HEK293T (cell line): Measurements from ENCODE around the gene NSD1.

ENCODE experiments used
- CTCF ChIA-PET: fragments of 350-600 bp; formaldehyde crosslinking; extraction: SDS; loops from one replicate; lab custom pipeline; 2021; ENCODE audit warnings: antibody characterized with exemption, inconsistent platforms; lab: Yijun Ruan, JAX
- POLR2A ChIA-PET: fragments of 350-600 bp; formaldehyde crosslinking; extraction: SDS; loops from one replicate; lab custom pipeline; 2020; ENCODE audit warnings: antibody characterized with exemption, inconsistent platforms; lab: Yijun Ruan, JAX
- DNase-seq: peaks from one replicate; pipeline ENCODE4 v3.0.0; 2012; ENCODE audit warnings: mixed read lengths; ENCODE audit errors: extremely low spot score
- ARNT ChIP-seq: fragments of 450-650 bp; IDR thresholded peaks from 2 replicates; pipeline ENCODE4 v1.6.1; 2017; ENCODE audit warnings: mild to moderate bottlenecking
- BHLHE40 ChIP-seq: fragments of 450-650 bp; IDR thresholded peaks from 2 replicates; pipeline ENCODE4 v1.6.1; 2016; ENCODE audit warnings: mild to moderate bottlenecking, moderate library complexity, borderline replicate concordance
- CTBP1 ChIP-seq: fragments of 450-650 bp; IDR thresholded peaks from 2 replicates; pipeline ENCODE4 v1.6.1; 2016; ENCODE audit warnings: borderline replicate concordance
- ELF4 ChIP-seq: fragments of 450-650 bp; IDR thresholded peaks from 2 replicates; pipeline ENCODE4 v1.6.1; 2017; ENCODE audit warnings: antibody characterized with exemption
- FOXA1 ChIP-seq: fragments of 450-650 bp; IDR thresholded peaks from 2 replicates; pipeline ENCODE4 v1.6.1; 2016; ENCODE audit warnings: mild to moderate bottlenecking
- FOXK2 ChIP-seq: fragments of 450-650 bp; IDR thresholded peaks from 2 replicates; pipeline ENCODE4 v1.6.1; 2016; ENCODE audit warnings: mild to moderate bottlenecking
- FOXM1 ChIP-seq: fragments of 450-650 bp; IDR thresholded peaks from 2 replicates; pipeline ENCODE4 v1.6.1; 2017; ENCODE audit warnings: mild to moderate bottlenecking, borderline replicate concordance
- HDGF ChIP-seq: fragments of 450-650 bp; IDR thresholded peaks from 2 replicates; pipeline ENCODE4 v1.6.1; 2017; ENCODE audit warnings: antibody characterized with exemption, borderline replicate concordance
- L3MBTL2 ChIP-seq: fragments of 450-650 bp; conservative IDR thresholded peaks from 2 replicates; pipeline ENCODE4 v1.6.1; 2016; ENCODE audit warnings: mild to moderate bottlenecking
- LEF1 ChIP-seq: fragments of 450-650 bp; IDR thresholded peaks from 2 replicates; pipeline ENCODE4 v1.6.1; 2017; ENCODE audit warnings: mild to moderate bottlenecking, borderline replicate concordance
- NFRKB ChIP-seq: fragments of 450-650 bp; IDR thresholded peaks from 2 replicates; pipeline ENCODE4 v1.6.1; 2016; ENCODE audit warnings: mild to moderate bottlenecking, moderate library complexity
- PKNOX1 ChIP-seq: fragments of 450-650 bp; IDR thresholded peaks from 2 replicates; pipeline ENCODE4 v1.6.1; 2016
- SP1 ChIP-seq: fragments of 450-650 bp; IDR thresholded peaks from 2 replicates; pipeline ENCODE4 v1.6.1; 2017
- SUZ12 ChIP-seq: fragments of 450-650 bp; IDR thresholded peaks from 2 replicates; pipeline ENCODE4 v1.6.1; 2016; ENCODE audit warnings: mild to moderate bottlenecking
- TARDBP ChIP-seq: fragments of 450-650 bp; IDR thresholded peaks from 2 replicates; pipeline ENCODE4 v1.6.1; 2016
- ZNF384 ChIP-seq: fragments of 450-650 bp; IDR thresholded peaks from 2 replicates; pipeline ENCODE4 v1.6.1; 2016

Gene NSD1

GRCh38 chr5:177265395-177265794, 131.8 kb downstream of the NSD1 start:
- TF ChIP-seq TARDBP (no peak), BHLHE40 (no peak), ELF4 (no peak), SUZ12 (no peak), CTBP1 (no peak), SP1 (no peak), NFRKB (no peak), ZNF384 (no peak), FOXA1 (no peak), ARNT (no peak), L3MBTL2 (no peak), LEF1 (no peak), PKNOX1 (no peak), FOXM1 (no peak)
- no peak for DNase-seq
- POLR2A ChIA-PET, result no interaction called here
- CTCF ChIA-PET, result interaction anchor here (0.6 kb wide), 1 partner anchor 555 kb away, joined by 5 read pairs; no protein-coding TSS in a partner anchor

GRCh38 chr5:177269232-177269895, 135.8 kb downstream of the NSD1 start:
- no peak for DNase-seq
- CTCF ChIA-PET, result no interaction called here
- TF ChIP-seq SUZ12, result no peak
- no peak for TF ChIP-seq L3MBTL2
- TF ChIP-seq NFRKB, result no peak
- no peak for TF ChIP-seq ELF4
- TF ChIP-seq LEF1, result no peak
- POLR2A ChIA-PET, result no interaction called here

GRCh38 chr5:177269976-177270375, 136.4 kb downstream of the NSD1 start:
- DNase-seq, result no peak
- TF ChIP-seq PKNOX1 (no peak), ARNT (no peak), TARDBP (no peak), BHLHE40 (no peak), L3MBTL2 (no peak), HDGF (no peak)
- POLR2A ChIA-PET, result no interaction called here
- CTCF ChIA-PET, result interaction anchor here (1.5 kb wide), 1 partner anchor 40 kb away, joined by 4 read pairs; no protein-coding TSS in a partner anchor

GRCh38 chr5:177270653-177271052, 137.1 kb downstream of the NSD1 start:
- POLR2A ChIA-PET, result no interaction called here
- no peak for DNase-seq
- CTCF ChIA-PET, result interaction anchor here (1.5 kb wide), 1 partner anchor 39 kb away, joined by 4 read pairs; no protein-coding TSS in a partner anchor
- TF ChIP-seq NFRKB, result no peak
- TF ChIP-seq TARDBP, result no peak
- no peak for TF ChIP-seq FOXK2
- TF ChIP-seq CTBP1, result no peak
- TF ChIP-seq PKNOX1, result no peak
- no peak for TF ChIP-seq ZNF384
- no peak for TF ChIP-seq FOXA1
- no peak for TF ChIP-seq SUZ12
- no peak for TF ChIP-seq ARNT
- TF ChIP-seq L3MBTL2, result no peak
- no peak for TF ChIP-seq SP1

- ChIA-PET CTCF (interaction anchor here (1.5 kb wide), 1 partner anchor 39 kb away, joined by 4 read pairs; no protein-coding TSS in a partner anchor), POLR2A (no interaction called here)
- DNase-seq, result no peak
- no peak for TF ChIP-seq ZNF384
- no peak for TF ChIP-seq PKNOX1
- TF ChIP-seq SUZ12, result no peak
- TF ChIP-seq L3MBTL2, result no peak
- TF ChIP-seq FOXK2, result no peak
- TF ChIP-seq CTBP1, result no peak
- TF ChIP-seq TARDBP, result no peak
- no peak for TF ChIP-seq LEF1
- TF ChIP-seq FOXA1, result no peak
- no peak for TF ChIP-seq HDGF
- TF ChIP-seq ARNT, result no peak
- TF ChIP-seq SP1, result no peak
- TF ChIP-seq NFRKB, result no peak
Measured at GRCh38 chr5:177271113-177271512, 137.5 kb downstream of the NSD1 start.

- no peak for TF ChIP-seq PKNOX1
- TF ChIP-seq FOXA1, result no peak
- no peak for TF ChIP-seq LEF1
- no peak for TF ChIP-seq NFRKB
- POLR2A ChIA-PET, result no interaction called here
- no peak for DNase-seq
- CTCF ChIA-PET, result no interaction called here
Measured at GRCh38 chr5:177275883-177276282, 142.3 kb downstream of the NSD1 start.
